ENCODE measurements around the gene NDST1. TPM values are rescaled to one million over a fixed set of nuclear protein-coding genes. Genes with fewer than 3 reads are reported as not detected.

The NDST1 gene
- total and polyA plus RNA-seq, 10 of the 15 experiments (the other 5 are each of a cell fraction or from before 2014, with no cell fraction given) = 0.20 to 53.5 (median 12.9) TPM

DNA sequence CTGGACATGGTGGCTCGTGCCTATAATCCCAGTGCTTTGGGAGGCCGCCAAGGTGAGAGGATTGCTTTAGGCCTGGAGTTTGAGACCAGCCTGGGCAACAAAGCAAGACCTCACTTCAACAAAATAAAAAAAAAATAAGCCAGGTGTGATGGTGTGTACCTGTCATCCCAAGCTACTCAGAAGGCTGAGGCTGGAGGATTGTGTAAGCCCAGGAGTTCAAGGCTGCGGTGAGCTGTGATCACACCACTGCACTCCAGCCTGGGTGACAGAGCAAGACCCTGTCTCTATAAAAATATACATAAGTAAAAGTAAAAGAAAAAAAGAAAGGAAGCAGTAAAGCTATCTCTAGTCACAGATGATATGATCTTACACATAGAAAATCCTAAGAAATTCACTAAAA is 73.0 kb downstream of the NDST1 start:
- no peak overlapping the region for H3K4me3 ChIP-seq
- no peaks in the 10 kb centered on the region for H3K9me3 ChIP-seq (replicated peaks; ENCODE audit: control insufficient read depth, insufficient read depth, low read length)
- ChIA-PET CTCF (interaction anchor here (1.0 to 1.2 kb wide), 2 partner anchors 21 to 197 kb away, joined by 3 read pairs; partner anchors contain the start of gene SMIM3), SMC1A (ENCODE audit: uncharacterized antibody, unreplicated experiment) (interaction anchor here (1.4 kb wide), 1 partner anchor 75 kb away, joined by 6 read pairs; no protein-coding TSS in a partner anchor), RAD21 (ENCODE audit: unreplicated experiment) (no interaction called here), POLR2A (interaction anchor here (2.6 kb wide), 1 partner anchor 45 kb away, joined by 9 read pairs; no protein-coding TSS in a partner anchor)
- intact Hi-C loops (cut with micrococcal nuclease; ENCODE audit: unreplicated experiment) = no loop called here
- WGBS (ENCODE audit: insufficient coverage, insufficient replicate concordance, low lambda C conversion rate, missing lambda C conversion rate) = 19% methylated on average over 3 of the region's 3 CpGs
- FAIRE-seq (no peak), DNase-seq (ENCODE audit: low read depth, low spot score) (no peak), ATAC-seq (no peak)
- H3K36me3 ChIP-seq (ENCODE audit: control insufficient read depth in 2 of 2, insufficient read depth in 2 of 2, low read length in 1 of 2) = no peaks in the 10 kb centered on the region
- H3K4me2 ChIP-seq (ENCODE audit: control insufficient read depth, insufficient read depth) = no peak overlapping the region
- in situ Hi-C loops (cut with MboI) = no loop called here
- H3K79me2 ChIP-seq (ENCODE audit: control insufficient read depth, insufficient read depth, low read length) = no peaks in the 10 kb centered on the region
- H3K27ac ChIP-seq (ENCODE audit: control insufficient read depth, insufficient read depth) = no peak overlapping the region
- no peak for TF ChIP-seq STAT1 (conservative IDR thresholded peaks at IDR 0.05)
- no peak for TF ChIP-seq FOXK2 (IDR thresholded peaks at IDR 0.05)
- TF ChIP-seq NR2C1 (IDR thresholded peaks at IDR 0.05) = no peak
- TF ChIP-seq SUPT20H (IDR thresholded peaks at IDR 0.05; ENCODE audit: borderline replicate concordance, control insufficient read depth, low read depth, low read length) = no peak
- TF ChIP-seq SUZ12 (IDR thresholded peaks at IDR 0.05; ENCODE audit: unreplicated experiment) = no peak
- BruUV-seq (replicated peaks) = no TSS peak
- H3K9ac ChIP-seq (ENCODE audit: control insufficient read depth, insufficient read depth, low read length) = no peak overlapping the region
- H3K27me3 ChIP-seq (replicated peaks in 1 of 2; ENCODE audit: control insufficient read depth in 2 of 2, insufficient read depth in 2 of 2, low read length in 1 of 2) = no peaks in the 10 kb centered on the region; a peak in 2 of 4 replicates
- H2AFZ ChIP-seq (ENCODE audit: control insufficient read depth, low read depth, low read length) = no peak overlapping the region
- no peaks in the 10 kb centered on the region for H4K20me1 ChIP-seq (ENCODE audit: control insufficient read depth, insufficient read depth)
- 0 out of 2 replicates have a peak, but pooled peaks cover 3% of the 10 kb centered on the region for H3K4me1 ChIP-seq (ENCODE audit: control insufficient read depth, insufficient read depth, low read length)

All from GM12878 (cell line).